NCI-H510A treated with DMSO at 0.1 percent for 48 hours (cell line): ENCODE results near the gene OR5AK2.
"Not testable (repeated sequence)": the region's sequence is repeated elsewhere in the genome, so short reads cannot be mapped to it uniquely, and the experiment has no call there.

Source experiments
- DNase-seq: peaks from one replicate; lab custom pipeline; 2025; lab: John Stamatoyannopoulos, UW

Gene OR5AK2, protein sequence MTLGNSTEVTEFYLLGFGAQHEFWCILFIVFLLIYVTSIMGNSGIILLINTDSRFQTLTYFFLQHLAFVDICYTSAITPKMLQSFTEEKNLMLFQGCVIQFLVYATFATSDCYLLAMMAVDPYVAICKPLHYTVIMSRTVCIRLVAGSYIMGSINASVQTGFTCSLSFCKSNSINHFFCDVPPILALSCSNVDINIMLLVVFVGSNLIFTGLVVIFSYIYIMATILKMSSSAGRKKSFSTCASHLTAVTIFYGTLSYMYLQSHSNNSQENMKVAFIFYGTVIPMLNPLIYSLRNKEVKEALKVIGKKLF

GRCh38 chr11:56988614-56989013, at the start of gene OR5AK2:
Gene OR5AK2 (plus strand): TSS chr11:56988914. CDS start chr11:56988914, 0 bp downstream.
- no peak for DNase-seq

- DNase-seq, result not testable (repeated sequence)
These were observed 43.2 kb upstream of the OR5AK2 start for GRCh38 chr11:56945526-56945925.

DNA sequence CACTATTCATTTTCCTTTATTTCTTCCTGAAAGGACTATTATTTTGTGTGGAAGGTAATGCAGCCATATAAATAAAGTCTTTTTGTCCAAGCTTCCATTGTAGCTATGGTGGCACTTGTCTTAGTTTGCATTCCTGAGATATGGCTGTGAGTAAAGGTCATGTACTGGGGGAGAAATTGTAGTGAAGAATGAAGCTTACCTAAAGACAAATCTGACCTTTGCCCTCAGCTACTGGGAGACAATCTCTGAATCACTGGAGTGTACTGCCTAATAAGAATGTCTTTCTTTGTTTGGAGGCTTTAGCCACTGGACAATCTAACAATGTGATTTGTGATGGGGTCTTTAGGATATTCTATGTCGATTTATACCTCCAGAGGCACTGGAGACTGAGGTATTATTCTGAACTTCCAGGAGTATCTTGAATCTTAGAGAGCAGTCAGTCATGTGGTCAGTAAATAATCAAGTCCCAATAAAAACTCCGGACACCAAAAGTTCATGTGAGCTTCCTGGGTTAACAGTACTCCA, 39.7 kb upstream of the OR5AK2 start:
- DNase-seq, result no peak

DNA sequence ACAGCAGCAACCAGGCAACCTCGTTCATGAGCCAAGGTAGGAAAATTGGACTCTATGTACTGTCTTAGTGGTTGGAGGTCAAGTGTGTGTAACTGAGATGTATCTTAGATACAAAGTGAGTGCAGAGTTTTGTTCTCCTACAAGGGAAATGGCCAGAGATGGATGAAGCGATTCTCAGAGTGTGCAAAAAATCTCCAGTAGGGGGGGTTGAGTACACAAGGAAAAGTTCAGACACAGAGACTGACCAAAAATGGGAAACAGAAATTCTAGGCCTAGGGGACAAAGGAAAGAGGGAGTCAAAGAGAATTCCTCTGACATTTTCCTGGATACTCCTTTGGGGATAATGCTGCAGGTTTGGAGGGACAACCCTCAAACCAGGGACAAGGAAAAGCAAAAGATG, 38.2 kb upstream of the OR5AK2 start:
- DNase-seq, result no peak

DNA sequence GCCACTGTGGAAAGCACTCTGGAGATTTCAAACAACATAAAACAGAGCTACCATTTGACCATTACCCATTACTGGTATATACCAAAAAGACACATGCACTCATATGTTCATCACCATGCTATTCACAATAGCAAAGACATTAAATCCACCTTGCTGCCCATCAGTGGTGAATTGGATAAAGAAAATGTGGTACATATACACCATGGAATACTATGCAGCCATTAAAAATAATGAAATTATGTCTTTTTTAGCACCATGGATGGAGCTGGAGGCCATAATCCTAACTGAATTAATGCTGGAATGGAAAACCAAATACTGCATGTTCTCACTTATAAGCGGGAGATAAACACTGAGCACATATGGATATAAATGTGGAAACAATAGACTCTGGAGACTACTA, 34.8 kb upstream of the OR5AK2 start:
- DNase-seq, result not testable (repeated sequence)

DNA sequence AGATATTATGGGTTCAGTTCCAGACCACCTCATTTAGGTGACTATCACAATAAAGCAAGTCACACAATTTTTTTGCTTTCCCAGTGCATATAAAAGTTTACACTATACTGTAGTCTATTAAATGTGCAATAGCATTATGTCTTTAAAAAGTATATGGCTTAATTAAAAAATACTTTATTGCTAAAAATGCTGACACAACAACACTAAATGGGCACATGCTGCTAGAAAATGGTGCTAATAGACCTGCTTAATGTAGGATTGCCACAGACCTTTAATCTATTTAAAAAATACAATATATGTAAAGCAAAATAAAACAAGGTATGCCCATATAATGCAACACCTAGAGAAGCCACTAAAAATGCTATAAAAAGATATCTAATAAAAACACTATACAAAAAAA, 27.1 kb upstream of the OR5AK2 start:
- no peak for DNase-seq

DNA sequence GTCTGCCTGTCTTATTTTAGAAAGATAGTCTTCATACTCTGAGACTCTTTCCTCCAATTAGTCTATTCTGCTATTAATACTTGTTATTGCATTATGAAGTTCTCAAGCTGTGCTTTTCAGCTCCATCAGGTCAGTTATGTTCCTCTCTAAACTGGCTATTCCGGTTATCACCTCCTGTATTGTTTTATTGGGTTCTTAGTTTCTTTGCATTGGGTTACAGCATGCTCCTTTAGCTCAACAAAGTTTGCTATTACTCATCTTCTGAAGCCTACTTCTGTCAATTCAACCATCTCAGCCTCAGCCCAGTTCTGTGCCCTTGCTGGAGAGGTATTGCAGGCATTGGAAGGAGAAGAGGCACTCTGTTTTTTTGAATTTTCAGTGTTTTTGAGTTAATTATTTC, 21.0 kb upstream of the OR5AK2 start:
- no peak for DNase-seq

DNA sequence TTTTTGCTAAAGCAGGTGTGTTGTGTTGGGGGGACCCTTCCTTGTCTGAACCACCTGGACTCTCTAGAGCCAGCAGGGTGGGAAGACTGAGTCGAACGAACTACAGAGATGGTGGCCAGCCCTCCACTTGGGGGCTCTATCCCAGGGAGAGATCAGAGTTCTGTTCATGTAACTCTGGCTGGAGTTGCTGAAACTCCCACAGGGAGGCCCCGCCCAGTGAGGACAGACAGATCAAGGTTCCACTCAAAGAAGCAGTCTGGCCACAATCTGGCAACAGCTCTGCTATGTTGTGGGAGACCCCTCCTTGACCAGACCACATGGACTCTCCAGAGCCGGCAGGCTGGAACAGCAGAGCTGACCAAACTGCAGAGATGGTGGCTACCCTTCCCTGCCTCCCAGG, 20.2 kb upstream of the OR5AK2 start:
- no peak for DNase-seq

- DNase-seq, result no peak
These were observed 11.4 kb upstream of the OR5AK2 start for GRCh38 chr11:56977314-56977713.

DNA sequence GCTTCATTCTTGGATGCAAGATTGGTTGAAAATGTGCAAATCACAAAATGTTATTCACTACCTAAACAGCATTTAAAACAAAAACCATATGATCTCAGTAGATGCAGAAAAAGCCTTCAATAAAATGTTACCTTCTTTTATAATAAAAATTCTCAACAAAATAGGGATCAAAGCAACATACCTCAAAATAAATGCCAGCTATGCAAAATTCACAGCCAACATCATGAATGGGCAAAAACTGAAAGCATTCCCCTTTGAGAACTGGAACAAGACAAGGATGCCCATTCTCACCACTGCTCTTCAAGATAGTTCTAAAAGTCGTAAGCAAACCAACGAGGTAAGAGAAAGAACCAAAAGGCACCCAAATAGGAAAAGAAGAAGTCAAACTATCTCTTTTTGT, 2.0 kb downstream of the OR5AK2 start:
- DNase-seq, result no peak

- DNase-seq, result no peak
These were observed 5.8 kb downstream of the OR5AK2 start for GRCh38 chr11:56994532-56994931.

DNA sequence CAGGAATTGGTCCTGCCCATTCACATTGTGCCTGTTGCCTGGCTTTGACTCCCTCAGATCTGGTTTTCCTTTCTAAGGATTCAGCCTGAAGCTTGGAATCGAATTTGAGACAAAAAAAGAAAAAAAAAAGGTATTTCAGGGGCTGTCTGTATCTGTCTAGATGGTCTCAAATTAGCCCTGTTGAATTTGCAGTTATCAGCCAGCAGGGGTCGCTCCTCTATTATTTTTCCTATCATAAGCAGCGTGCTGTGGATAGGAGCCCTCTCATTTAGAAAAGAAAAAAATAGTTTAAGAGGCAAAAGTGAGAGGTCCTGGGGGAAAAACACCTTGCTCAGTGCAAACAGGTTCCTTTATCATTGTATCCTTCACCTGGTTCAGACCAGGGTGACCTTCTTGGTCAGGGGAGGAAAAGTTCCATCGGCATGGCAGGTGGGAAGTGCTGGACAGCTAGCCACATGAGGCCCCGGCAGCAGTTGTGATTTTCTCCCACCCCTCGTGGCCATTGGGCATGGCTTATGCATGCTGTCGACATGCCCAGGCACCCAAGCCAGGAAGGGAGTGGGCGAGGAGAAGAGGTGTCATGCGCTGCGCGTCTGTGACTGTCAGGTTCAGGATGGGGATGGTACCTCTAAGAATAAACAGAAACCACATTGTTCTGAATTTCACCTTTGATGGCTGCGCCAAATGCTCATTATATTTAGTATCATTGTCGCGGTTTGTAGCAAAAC, 13.1 kb downstream of the OR5AK2 start:
- no peak for DNase-seq

DNA sequence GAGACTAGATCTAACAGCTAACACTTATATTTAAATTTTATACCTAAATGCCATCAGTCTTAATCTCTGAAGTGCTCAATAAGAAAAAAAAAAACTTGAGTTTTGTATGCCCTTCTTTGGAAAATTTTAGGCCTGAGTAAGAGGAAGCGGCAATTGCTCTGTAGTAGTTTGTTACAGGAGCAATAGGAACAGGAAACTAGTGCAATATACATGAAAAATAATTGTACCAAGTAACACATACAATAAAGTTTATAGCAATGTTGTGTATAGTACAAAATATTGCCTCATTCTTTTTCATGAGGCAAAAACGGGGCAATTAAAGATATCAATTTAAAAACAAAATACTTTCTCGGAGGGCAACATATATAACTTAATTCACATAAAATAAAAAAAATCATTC, 19.7 kb downstream of the OR5AK2 start:
- DNase-seq, result no peak

GRCh38 chr11:57015679-57016078, 27.0 kb downstream of the OR5AK2 start:
- no peak for DNase-seq

GRCh38 chr11:57031556-57031955, 42.8 kb downstream of the OR5AK2 start:
- DNase-seq, result no peak
